ENCODE measurements around the gene PSME2.

- TF ChIP-seq SCRT2 (tag by site-specific recombination; IDR thresholded peaks at IDR 0.05) (no peak), CTCF (tag by site-specific recombination; IDR thresholded peaks at IDR 0.05) (no peak)
Measured at GRCh38 chr14:24181371-24182077, 35.1 kb upstream of the PSME2 start.
